ENCODE results near the gene TKT. TPM values are rescaled to one million over a fixed set of nuclear protein-coding genes. Genes with fewer than 3 reads are reported as not detected.

TKT gene
- total and polyA plus RNA-seq, 2 experiments from 2014 or later: 584 to 1,411 TPM

- no peak for TF ChIP-seq EZH2 (IDR thresholded peaks at IDR 0.05; ENCODE audit: low read depth, unreplicated experiment)
These were observed 56.0 kb downstream of the TKT start (continued) for GRCh38 chr3:53199834-53200233.

DNA sequence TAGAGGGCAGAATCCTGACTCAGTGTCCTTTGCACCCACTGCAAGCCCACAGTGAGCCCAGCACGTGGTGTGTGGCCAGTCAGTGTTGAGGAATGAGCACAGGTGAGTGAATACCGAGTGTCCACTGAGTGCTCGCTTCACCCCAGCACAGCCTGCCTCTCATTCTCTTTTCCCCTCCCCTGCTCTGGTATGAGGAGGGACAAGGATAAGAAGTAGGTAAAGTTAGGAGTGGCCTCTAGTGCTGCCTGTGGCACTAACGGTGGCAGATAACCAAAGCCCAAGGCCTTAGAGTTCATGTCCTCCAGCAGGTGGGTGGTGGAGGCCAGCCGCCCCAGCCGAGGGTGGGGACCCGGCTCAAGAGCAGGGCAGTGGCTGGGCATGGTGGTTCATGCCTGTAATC, 56.8 kb downstream of the TKT start:
- H4K20me1 ChIP-seq (replicated peaks; ENCODE audit: insufficient read depth): no peaks in the 10 kb centered on the region
- no peak overlapping the region for H3K27ac ChIP-seq (ENCODE audit: low read depth)
- Mint-ChIP-seq H3K4me1 (peaks cover 14% of the 10 kb centered on the region), H3K27ac (no peak overlapping the region), H3K36me3 (ENCODE audit: low read depth) (peaks cover 5% of the 10 kb centered on the region; the same call in 1 of the 3 replicates), H3K9me3 (peaks cover 9% of the 10 kb centered on the region; the same call in 2 of the 3 replicates), H3K4me3 (no peak overlapping the region), H3K27me3 (ENCODE audit: insufficient read depth, low read depth, poor library complexity) (peaks cover 12% of the 10 kb centered on the region)
- no peaks in the 10 kb centered on the region for H3K79me2 ChIP-seq (replicated peaks; ENCODE audit: insufficient read depth)
- H2AFZ ChIP-seq: no peak overlapping the region
- 0 out of 2 replicates have a peak, but pooled peaks cover 5% of the 10 kb centered on the region for H3F3A ChIP-seq (replicated peaks; ENCODE audit: low read depth)
- H3K4me1 ChIP-seq (ENCODE audit: insufficient read depth): peaks cover 8% of the 10 kb centered on the region
- DNase-seq (ENCODE audit: low spot score) (no peak), ATAC-seq (no peak)
- H3K27me3 ChIP-seq (ENCODE audit: insufficient read depth): no peaks in the 10 kb centered on the region
- no peaks in the 10 kb centered on the region for H3K9me2 ChIP-seq (ENCODE audit: insufficient read depth)
- no peak overlapping the region for H3K4me2 ChIP-seq
- H3K4me3 ChIP-seq: no peak overlapping the region
- no peaks in the 10 kb centered on the region for H3K36me3 ChIP-seq (ENCODE audit: insufficient read depth)
- TF ChIP-seq EZH2phosphoT487 (IDR thresholded peaks at IDR 0.05; ENCODE audit: unreplicated experiment): no peak
- no peak for TF ChIP-seq EZH2 (IDR thresholded peaks at IDR 0.05; ENCODE audit: low read depth, unreplicated experiment)

DNA sequence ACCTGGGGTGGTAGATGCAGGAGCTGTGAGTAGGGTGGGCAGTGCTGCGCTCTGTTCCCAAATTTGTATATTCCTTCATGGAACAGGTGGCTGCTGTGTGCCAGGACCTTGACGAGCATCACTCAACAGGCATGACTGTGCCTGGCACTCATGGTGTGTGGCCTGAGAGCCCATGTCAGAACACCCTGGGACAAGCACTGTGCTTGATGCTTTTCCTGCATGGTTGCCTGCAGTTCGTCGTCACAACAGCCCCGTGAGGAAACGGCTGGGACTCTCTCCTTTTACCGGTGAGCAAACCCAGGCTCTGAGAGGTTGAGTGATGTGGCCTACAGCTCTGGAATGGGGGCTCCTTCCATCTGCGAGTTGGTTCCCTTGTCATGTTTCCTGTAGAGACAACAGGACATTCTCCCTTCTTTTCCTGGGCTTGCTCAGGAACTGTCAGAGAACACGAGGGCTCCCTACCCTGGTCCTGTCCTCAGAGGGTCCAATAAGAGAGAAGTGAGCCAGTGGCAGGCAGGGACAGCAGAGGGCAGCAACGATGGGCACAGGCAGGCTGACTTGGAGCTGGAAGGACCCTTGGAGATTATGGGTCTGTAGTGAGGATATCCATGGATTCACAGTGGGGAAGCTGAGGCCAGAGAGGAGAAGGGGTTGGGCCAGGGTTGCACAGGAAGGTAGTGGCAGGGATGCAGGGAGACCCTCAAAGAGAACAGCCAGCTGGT, 57.4 kb downstream of the TKT start:
- Mint-ChIP-seq H3K27me3 (ENCODE audit: insufficient read depth, low read depth, poor library complexity) (peaks cover 12% of the 10 kb centered on the region), H3K9me3 (peaks cover 9% of the 10 kb centered on the region; the same call in 2 of the 3 replicates), H3K36me3 (ENCODE audit: low read depth) (peaks cover 5% of the 10 kb centered on the region; the same call in 1 of the 3 replicates), H3K27ac (no peak overlapping the region), H3K4me3 (no peak overlapping the region), H3K4me1 (peaks cover 20% of the 10 kb centered on the region)
- no peaks in the 10 kb centered on the region for H3K36me3 ChIP-seq (ENCODE audit: insufficient read depth)
- H3K79me2 ChIP-seq (replicated peaks; ENCODE audit: insufficient read depth): no peaks in the 10 kb centered on the region
- H3K27ac ChIP-seq (ENCODE audit: low read depth): no peak overlapping the region
- H3K9me2 ChIP-seq (ENCODE audit: insufficient read depth): no peaks in the 10 kb centered on the region
- no peak overlapping the region for H3K4me3 ChIP-seq
- H3K4me2 ChIP-seq: no peak overlapping the region
- TF ChIP-seq, protein P1, sequence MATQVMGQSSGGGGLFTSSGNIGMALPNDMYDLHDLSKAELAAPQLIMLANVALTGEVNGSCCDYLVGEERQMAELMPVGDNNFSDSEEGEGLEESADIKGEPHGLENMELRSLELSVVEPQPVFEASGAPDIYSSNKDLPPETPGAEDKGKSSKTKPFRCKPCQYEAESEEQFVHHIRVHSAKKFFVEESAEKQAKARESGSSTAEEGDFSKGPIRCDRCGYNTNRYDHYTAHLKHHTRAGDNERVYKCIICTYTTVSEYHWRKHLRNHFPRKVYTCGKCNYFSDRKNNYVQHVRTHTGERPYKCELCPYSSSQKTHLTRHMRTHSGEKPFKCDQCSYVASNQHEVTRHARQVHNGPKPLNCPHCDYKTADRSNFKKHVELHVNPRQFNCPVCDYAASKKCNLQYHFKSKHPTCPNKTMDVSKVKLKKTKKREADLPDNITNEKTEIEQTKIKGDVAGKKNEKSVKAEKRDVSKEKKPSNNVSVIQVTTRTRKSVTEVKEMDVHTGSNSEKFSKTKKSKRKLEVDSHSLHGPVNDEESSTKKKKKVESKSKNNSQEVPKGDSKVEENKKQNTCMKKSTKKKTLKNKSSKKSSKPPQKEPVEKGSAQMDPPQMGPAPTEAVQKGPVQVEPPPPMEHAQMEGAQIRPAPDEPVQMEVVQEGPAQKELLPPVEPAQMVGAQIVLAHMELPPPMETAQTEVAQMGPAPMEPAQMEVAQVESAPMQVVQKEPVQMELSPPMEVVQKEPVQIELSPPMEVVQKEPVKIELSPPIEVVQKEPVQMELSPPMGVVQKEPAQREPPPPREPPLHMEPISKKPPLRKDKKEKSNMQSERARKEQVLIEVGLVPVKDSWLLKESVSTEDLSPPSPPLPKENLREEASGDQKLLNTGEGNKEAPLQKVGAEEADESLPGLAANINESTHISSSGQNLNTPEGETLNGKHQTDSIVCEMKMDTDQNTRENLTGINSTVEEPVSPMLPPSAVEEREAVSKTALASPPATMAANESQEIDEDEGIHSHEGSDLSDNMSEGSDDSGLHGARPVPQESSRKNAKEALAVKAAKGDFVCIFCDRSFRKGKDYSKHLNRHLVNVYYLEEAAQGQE (IDR thresholded peaks at IDR 0.05; ENCODE audit: unreplicated experiment): no peak
- TF ChIP-seq, protein P2, sequence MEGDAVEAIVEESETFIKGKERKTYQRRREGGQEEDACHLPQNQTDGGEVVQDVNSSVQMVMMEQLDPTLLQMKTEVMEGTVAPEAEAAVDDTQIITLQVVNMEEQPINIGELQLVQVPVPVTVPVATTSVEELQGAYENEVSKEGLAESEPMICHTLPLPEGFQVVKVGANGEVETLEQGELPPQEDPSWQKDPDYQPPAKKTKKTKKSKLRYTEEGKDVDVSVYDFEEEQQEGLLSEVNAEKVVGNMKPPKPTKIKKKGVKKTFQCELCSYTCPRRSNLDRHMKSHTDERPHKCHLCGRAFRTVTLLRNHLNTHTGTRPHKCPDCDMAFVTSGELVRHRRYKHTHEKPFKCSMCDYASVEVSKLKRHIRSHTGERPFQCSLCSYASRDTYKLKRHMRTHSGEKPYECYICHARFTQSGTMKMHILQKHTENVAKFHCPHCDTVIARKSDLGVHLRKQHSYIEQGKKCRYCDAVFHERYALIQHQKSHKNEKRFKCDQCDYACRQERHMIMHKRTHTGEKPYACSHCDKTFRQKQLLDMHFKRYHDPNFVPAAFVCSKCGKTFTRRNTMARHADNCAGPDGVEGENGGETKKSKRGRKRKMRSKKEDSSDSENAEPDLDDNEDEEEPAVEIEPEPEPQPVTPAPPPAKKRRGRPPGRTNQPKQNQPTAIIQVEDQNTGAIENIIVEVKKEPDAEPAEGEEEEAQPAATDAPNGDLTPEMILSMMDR (conservative IDR thresholded peaks at IDR 0.05; ENCODE audit: low read depth in 2 of 2): peak; percentile 36 to 71
- no peaks in the 10 kb centered on the region for H4K20me1 ChIP-seq (replicated peaks; ENCODE audit: insufficient read depth)
- no peak overlapping the region for H2AFZ ChIP-seq
- DNase-seq (ENCODE audit: low spot score) (peak; percentile 35), ATAC-seq (peak; percentile 2; the same call in 1 of the 3 replicates)
- H3K4me1 ChIP-seq (ENCODE audit: insufficient read depth): peaks cover 13% of the 10 kb centered on the region
- H3F3A ChIP-seq (replicated peaks; ENCODE audit: low read depth): 0 out of 2 replicates have a peak, but pooled peaks cover 5% of the 10 kb centered on the region
- no peaks in the 10 kb centered on the region for H3K27me3 ChIP-seq (ENCODE audit: insufficient read depth)
